Smooth muscle cell (in vitro differentiated cells): Measurements from ENCODE around the gene DSE. TPM values are rescaled to one million over a fixed set of nuclear protein-coding genes. Genes with fewer than 3 reads are reported as not detected.

Experiments used
- DNase-seq: peaks from one replicate; lab custom pipeline; 2025; ENCODE audit not compliant: unreplicated experiment; lab: John Stamatoyannopoulos, UW
- H2AFZ ChIP-seq: fragments of 200-600 bp; sonication (generic); 2 replicates; pipeline ENCODE4 v1.6.0; 2016; ENCODE audit warnings: antibody characterized with exemption, low read depth, mild to moderate bottlenecking
- H3F3A ChIP-seq: fragments of 200-600 bp; sonication (generic); 2 replicates; pipeline ENCODE4 v1.6.0; 2017; ENCODE audit warnings: antibody characterized with exemption, low read depth
- H3K27ac ChIP-seq: fragments of 200-600 bp; sonication (generic); 2 replicates; pipeline ENCODE4 v1.5.1; 2016; ENCODE audit warnings: low read depth, mild to moderate bottlenecking
- H3K27me3 ChIP-seq: fragments of 200-600 bp; sonication (generic); 2 replicates; pipeline ENCODE4 v1.6.1; 2016; ENCODE audit warnings: low read depth, mild to moderate bottlenecking
- H3K36me3 ChIP-seq: fragments of 200-600 bp; sonication (generic); 2 replicates; pipeline ENCODE4 v1.5.1; 2016; ENCODE audit warnings: low read depth
- H3K4me1 ChIP-seq: fragments of 200-600 bp; sonication (generic); 2 replicates; pipeline ENCODE4 v1.5.1; 2016; ENCODE audit warnings: low read depth
- H3K4me2 ChIP-seq: fragments of 200-600 bp; sonication (generic); 2 replicates; pipeline ENCODE4 v1.6.0; 2016; ENCODE audit warnings: mild to moderate bottlenecking
- H3K4me3 ChIP-seq: fragments of 200-600 bp; sonication (generic); 2 replicates; pipeline ENCODE4 v1.5.1; 2016; ENCODE audit warnings: mild to moderate bottlenecking
- H3K79me2 ChIP-seq: fragments of 200-600 bp; sonication (generic); 2 replicates; pipeline ENCODE4 v1.6.0; 2016; ENCODE audit warnings: low read depth, mild to moderate bottlenecking
- H3K9ac ChIP-seq: fragments of 200-600 bp; sonication (generic); 2 replicates; pipeline ENCODE4 v1.6.0; 2016; ENCODE audit warnings: low read depth
- H3K9me3 ChIP-seq: fragments of 200-600 bp; sonication (generic); replicated peaks from 2 replicates; pipeline ENCODE4 v1.5.1; 2016; ENCODE audit warnings: low read depth
- H4K20me1 ChIP-seq: fragments of 200-600 bp; sonication (generic); 2 replicates; pipeline ENCODE4 v1.6.0; 2016; ENCODE audit warnings: low read depth
- WGBS: methylation state at CpG from one replicate; pipeline ENCODE4 v1.1.7; 2016; ENCODE audit warnings: low lambda C conversion rate; 5-methylcytosine and 5-hydroxymethylcytosine counted together
- polyA plus RNA-seq: library from polyadenylated mRNA; unstranded; fragments of >200 nt; fragmentation: Nextera tagmentation; extraction: Ambion mirVana; gene quantifications from 2 replicates; pipeline ENCODE4 v1.2.1, GENCODE V29; 2016
- total RNA-seq: library from RNA; depleted of rRNA; stranded (reverse); fragments of >200 nt; gene quantifications from 2 replicates; pipeline ENCODE4 v1.2.3, GENCODE V29; 2014
- TF ChIP-seq, protein P1 (sequence below): fragments of 200-600 bp; sonication (generic); IDR thresholded peaks from 2 replicates; pipeline ENCODE4 v1.5.1; 2017; ENCODE audit warnings: borderline replicate concordance, mild to moderate bottlenecking, antibody characterized with exemption; ENCODE audit not compliant: insufficient read depth, poor library complexity, severe bottlenecking

Gene DSE
- total and polyA plus RNA-seq, 2 experiments from 2014 or later: 38.6 to 76.2 TPM

DNA sequence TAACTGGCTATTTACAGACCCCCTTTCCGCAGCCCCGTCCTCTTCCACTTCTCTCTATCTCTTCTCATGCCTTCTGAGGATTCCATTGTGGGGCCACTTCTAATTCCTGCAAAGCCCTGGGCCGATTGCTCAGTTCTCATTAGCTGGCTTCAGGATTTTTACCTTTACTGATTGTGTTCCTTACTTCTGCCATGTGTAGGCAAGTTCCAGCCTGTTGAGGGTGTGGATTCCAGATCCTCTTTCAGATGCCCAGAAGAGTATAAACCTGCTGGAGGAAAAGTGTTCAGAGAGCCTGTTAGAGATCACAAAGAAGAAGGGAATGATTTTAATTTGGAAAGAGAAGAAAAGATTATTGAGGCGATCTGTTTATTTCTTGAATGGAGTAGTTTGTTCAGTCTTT, 5.4 kb downstream of the DSE start:
- Histone ChIP-seq H3K27ac (peak overlapping the region; percentile 37), H4K20me1 (peaks cover 89% of the 10 kb centered on the region), H3K9me3 (no peaks in the 10 kb centered on the region), H3F3A (no peaks in the 10 kb centered on the region), H3K4me1 (peaks cover 22% of the 10 kb centered on the region), H3K36me3 (no peaks in the 10 kb centered on the region), H3K4me2 (peak overlapping the region; percentile 64), H3K4me3 (no peak overlapping the region), H3K27me3 (no peaks in the 10 kb centered on the region), H3K9ac (no peak overlapping the region), H2AFZ (no peak overlapping the region), H3K79me2 (peaks cover 90% of the 10 kb centered on the region)
- no peak for DNase-seq
- TF ChIP-seq, protein P1, sequence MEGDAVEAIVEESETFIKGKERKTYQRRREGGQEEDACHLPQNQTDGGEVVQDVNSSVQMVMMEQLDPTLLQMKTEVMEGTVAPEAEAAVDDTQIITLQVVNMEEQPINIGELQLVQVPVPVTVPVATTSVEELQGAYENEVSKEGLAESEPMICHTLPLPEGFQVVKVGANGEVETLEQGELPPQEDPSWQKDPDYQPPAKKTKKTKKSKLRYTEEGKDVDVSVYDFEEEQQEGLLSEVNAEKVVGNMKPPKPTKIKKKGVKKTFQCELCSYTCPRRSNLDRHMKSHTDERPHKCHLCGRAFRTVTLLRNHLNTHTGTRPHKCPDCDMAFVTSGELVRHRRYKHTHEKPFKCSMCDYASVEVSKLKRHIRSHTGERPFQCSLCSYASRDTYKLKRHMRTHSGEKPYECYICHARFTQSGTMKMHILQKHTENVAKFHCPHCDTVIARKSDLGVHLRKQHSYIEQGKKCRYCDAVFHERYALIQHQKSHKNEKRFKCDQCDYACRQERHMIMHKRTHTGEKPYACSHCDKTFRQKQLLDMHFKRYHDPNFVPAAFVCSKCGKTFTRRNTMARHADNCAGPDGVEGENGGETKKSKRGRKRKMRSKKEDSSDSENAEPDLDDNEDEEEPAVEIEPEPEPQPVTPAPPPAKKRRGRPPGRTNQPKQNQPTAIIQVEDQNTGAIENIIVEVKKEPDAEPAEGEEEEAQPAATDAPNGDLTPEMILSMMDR: no peak
- 42% methylated on average over 4 of the region's 4 CpGs for WGBS

DNA sequence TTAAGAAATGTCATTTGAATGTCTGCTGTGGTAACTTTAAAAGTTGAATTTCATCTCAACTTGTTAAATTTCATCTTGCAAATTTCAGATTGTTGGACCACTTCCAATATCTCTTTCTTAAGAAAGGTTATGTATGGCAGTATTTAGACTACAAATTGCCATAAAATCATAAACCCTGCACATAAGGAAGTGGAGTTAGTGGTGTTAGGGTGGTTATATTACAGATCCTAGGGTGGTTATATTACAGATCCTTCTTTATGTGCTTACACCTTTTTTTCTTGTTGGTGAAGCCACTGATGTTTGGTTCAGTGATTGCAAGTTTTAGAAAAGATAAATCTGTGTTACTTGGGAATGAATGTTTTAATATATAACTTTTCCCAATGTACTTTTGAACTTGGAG, 9.0 kb downstream of the DSE start:
- Histone ChIP-seq H3K9ac (no peak overlapping the region), H3K4me1 (peaks cover 17% of the 10 kb centered on the region), H3K4me3 (no peak overlapping the region), H3K4me2 (no peak overlapping the region), H3K27ac (no peak overlapping the region), H3K27me3 (no peaks in the 10 kb centered on the region), H3F3A (no peaks in the 10 kb centered on the region), H3K36me3 (no peaks in the 10 kb centered on the region), H3K79me2 (peaks cover 100% of the 10 kb centered on the region), H4K20me1 (peaks cover 75% of the 10 kb centered on the region), H2AFZ (no peak overlapping the region), H3K9me3 (no peaks in the 10 kb centered on the region)
- DNase-seq: no peak
- TF ChIP-seq, protein P1: no peak

DNA sequence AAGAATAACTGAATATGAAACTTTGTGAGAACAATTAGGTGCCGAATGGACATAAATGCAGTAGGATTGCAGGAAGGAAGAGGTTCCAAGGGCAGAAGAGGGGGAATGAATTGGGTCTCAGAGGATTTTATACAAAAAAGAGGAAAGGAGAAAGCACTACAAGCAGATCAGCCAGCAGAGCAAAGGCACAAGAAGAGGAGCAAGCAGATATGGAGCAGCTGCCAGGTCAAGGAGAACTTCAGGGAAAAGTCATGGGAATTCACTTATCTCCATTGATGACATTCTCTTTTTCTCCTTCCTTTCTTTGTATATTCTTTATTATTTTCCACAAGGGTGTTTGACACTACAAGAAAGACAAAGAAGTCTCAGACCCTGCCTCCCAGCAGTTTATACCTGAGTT, 9.6 kb downstream of the DSE start:
- H3K27me3 ChIP-seq: no peaks in the 10 kb centered on the region
- H4K20me1 ChIP-seq: peaks cover 74% of the 10 kb centered on the region
- peaks cover 99% of the 10 kb centered on the region for H3K79me2 ChIP-seq
- H3F3A ChIP-seq: no peaks in the 10 kb centered on the region
- H3K4me3 ChIP-seq: no peak overlapping the region
- TF ChIP-seq, protein P1: no peak
- no peak overlapping the region for H2AFZ ChIP-seq
- H3K4me2 ChIP-seq: no peak overlapping the region
- no peaks in the 10 kb centered on the region for H3K36me3 ChIP-seq
- no peak overlapping the region for H3K9ac ChIP-seq
- no peaks in the 10 kb centered on the region for H3K9me3 ChIP-seq
- DNase-seq: no peak
- WGBS: 86% methylated on average over 1 of the region's 1 CpG
- peaks cover 20% of the 10 kb centered on the region for H3K4me1 ChIP-seq
- no peak overlapping the region for H3K27ac ChIP-seq

DNA sequence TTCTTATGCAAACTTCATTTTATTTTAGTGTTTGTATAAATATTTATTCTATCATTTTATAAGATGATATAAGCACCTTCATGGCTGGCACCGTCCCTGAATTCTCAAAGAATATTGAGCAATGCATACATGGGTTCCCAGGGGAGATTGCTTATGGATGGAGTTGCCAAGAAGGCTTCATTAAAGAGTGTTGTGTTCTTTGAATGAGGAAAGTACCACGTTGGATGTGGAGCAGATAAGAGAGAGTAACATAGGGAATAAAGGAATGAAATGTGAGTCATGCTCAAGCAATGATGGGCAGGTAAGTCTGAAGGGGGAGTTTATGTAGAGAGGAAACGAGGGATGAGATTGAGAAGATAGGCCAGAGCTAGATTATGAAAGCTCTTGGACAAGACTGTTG, 10.3 kb downstream of the DSE start:
- TF ChIP-seq, protein P1: no peak
- 66% methylated on average over 3 of the region's 3 CpGs for WGBS
- H3K27me3 ChIP-seq: no peaks in the 10 kb centered on the region
- H3K4me1 ChIP-seq: peaks cover 20% of the 10 kb centered on the region
- peaks cover 96% of the 10 kb centered on the region for H3K79me2 ChIP-seq
- no peaks in the 10 kb centered on the region for H3K9me3 ChIP-seq
- no peak overlapping the region for H3K9ac ChIP-seq
- H4K20me1 ChIP-seq: peaks cover 73% of the 10 kb centered on the region
- no peak overlapping the region for H3K27ac ChIP-seq
- DNase-seq: no peak
- no peak overlapping the region for H2AFZ ChIP-seq
- no peak overlapping the region for H3K4me2 ChIP-seq
- no peak overlapping the region for H3K4me3 ChIP-seq
- H3K36me3 ChIP-seq: no peaks in the 10 kb centered on the region
- peaks cover 5% of the 10 kb centered on the region for H3F3A ChIP-seq
